Activated CD8-positive, alpha-beta memory T cell treated with anti-CD3 and anti-CD28 coated beads, Interleukin-2, amount 50 U/mL, for 48 hours (primary cell): ENCODE measurements around the gene PDE4D.
"Not testable (repeated sequence)": the region's sequence is repeated elsewhere in the genome, so short reads cannot be mapped to it uniquely, and the experiment has no call there.

Source experiments
- DNase-seq: peaks from one replicate; pipeline ENCODE4 v3.0.0-alpha.2; 2020

The PDE4D gene

GRCh38 chr5:59693492-59694309 is 199.8 kb downstream of the PDE4D start:
- no peak for DNase-seq

DNA sequence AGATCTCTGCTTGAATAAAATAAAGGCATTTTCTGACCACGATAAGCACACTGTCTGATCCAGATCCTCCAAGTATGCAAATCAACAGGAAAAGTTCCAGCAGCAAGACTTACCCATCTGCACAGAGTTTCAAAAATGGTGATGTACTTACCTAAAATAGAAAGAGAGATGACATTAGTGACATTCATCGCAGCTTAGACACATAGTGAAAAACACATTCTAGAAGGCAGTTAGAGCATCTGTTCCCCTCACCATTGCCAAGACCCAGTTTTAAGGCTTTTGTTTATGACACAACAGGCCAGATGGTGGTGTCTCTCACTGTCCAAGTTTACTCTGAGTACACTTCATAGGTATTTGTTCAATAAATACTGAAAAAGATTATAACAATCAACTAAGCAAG is 207.7 kb downstream of the PDE4D start:
- no peak for DNase-seq

DNA sequence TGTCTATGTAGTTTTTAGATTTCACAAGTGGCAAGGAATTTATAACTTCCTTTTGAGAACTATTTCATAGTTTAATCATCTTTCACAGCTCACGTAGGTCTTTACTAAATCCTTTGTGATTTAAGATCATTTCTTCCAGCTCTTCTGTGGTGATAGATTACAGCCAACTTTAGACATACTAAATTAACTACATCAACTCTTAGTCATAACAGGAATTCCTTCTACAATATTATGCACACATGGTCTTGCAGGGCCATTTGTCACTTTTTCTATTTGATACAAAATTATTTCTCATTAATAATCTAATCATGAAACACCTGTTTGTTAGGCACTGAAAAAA is 208.4 kb downstream of the PDE4D start:
- DNase-seq: no peak

- DNase-seq: no peak
Observed at GRCh38 chr5:59684388-59685190, 208.9 kb downstream of the PDE4D start.

GRCh38 chr5:59683311-59683710 is 210.2 kb downstream of the PDE4D start:
- DNase-seq: no peak

DNA sequence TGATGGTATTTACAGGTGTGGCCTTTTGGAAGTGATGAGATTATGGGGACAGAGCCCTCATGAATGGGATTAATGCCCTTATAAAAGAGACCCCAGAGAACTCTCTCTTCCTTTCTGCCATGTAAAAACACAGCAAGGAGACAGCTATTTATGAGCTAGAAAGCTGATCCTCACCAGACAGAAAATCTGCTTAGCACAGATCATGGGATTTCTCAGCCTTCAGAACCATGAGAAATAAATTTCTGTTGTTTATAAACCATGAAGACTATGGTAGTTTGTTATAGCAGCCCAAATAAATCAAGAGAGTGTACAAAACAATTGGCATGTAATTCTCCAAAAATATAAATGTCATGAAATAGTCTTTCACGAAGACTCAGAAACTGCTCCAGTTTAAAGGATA is 211.0 kb downstream of the PDE4D start:
- DNase-seq: no peak

DNA sequence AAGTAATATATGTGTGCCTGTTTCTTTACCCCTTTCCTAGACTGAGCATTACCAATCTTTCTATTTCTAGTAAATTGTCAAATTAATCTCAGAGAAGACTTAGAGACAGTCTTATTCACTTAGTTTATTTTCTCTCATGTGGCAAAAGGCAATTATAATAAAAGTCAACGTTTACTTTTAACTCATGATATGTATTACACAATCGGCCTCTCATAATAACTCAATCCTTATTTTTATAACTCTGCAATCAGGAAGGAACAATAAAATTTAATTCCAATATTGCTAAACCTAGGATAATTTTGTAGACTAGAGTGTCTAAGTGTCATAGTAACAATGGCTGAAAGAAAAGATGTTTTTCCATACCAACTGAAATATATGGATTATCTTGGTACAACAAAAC is 214.6 kb downstream of the PDE4D start:
- DNase-seq: no peak

- DNase-seq: no peak
Observed at GRCh38 chr5:59674763-59675162, 218.8 kb downstream of the PDE4D start.

DNA sequence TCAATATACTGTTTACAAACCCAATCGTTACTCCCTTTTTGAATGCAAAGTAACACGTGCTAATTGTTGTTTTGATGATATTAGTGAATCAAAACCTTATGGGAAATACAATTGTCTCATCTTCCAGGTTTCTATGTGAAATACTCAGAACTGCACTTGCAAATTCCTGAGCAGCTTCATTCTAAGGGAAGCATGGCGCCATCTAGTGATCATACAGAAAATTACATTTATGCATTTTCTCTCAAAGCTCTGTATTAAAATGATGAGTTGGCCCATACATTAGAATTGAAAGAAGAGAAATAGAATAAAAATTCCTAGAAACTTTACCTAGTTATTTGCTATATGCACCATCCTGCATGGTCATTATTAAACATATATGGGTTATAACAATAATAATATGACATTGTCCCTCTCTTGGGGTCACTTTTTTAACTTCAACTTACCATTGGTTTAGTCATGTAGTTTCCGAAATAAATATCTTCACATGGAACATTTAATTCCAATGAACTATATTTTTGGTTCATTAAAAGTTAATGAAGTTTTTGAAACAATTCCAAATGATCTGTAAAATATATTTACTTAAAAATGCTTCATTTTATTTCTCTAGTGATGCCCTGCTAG is 220.0 kb downstream of the PDE4D start:
- DNase-seq: no peak

DNA sequence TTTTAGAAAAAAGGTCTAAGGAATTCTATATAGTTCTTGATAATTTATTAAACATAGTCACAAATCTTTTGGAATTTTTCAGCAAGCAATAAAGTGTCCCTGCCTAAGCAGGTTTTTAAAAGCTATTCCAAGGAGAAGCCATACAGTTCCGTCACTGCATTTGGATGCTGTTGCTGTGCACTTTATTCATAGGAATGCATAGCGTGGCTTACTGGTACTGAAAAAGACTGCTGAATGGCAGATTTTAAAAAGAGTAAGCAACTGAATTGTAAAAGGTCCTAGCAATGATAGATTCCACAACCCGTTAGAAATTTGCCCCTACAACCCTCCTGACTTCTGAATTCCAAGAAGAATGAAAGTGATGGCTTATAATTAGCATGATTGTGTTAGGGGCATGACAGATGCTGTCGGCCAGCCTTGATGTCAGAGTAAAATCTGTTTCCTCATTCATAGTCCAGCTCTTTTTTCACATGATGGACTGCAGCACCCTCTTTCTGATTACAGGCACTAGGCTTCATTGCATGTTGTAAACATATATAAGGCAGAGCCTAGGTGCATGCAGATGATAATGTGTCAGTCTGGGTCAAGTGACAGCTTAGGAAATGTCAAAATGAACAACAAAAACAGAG is 227.0 kb downstream of the PDE4D start:
- no peak for DNase-seq

DNA sequence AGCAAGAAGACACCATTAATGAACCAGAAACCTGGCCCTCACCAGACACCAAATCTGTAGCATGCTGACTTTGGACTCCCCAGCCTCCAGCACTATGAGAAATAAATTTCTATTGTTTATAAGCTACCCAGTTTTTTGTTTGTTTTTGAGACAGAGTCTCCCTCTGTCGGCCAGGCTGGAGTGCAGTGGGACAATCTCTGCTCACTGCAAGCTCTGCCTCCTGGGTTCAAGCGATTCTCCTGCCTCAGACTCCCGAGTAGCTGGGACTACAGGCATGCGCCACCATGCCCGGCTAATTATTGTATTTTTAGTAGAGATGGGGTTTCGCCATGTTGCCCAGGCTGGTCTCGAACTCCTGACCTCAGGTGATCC is 227.7 kb downstream of the PDE4D start:
- DNase-seq: not testable (repeated sequence)

DNA sequence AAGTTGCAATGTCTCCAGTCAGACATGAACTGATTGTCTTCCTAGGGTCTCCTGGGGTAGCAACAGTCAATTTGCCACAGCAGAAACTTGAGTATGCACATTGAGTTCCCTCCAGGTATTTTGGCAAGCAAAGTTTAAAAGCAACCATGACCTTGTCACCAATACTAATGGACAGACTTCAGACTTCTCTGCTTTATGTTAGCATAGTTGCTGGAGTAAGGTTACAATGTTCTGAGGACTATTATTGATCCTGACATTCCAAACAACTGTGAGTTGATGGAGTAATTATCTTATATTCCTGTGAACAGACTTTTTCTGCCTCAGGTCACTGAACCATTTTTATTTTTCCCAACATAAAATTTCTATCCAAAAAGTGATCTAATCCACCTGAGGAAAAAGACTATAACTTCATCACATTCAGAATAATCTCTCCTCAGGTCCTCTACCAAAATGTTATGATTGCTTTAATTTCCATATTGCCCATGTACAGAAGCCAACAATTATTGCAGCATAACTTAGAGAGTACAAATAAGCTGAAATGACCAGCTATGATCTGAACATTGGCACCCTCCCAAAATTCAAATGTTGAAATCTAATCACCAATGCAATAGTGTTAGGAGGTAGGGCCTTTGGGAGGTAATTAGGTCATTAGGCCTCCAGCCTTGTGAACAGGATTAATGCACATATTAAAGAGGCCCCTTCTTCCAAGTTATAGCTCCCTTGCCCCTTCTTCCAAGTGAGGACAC is 228.3 kb downstream of the PDE4D start:
- DNase-seq: no peak

DNA sequence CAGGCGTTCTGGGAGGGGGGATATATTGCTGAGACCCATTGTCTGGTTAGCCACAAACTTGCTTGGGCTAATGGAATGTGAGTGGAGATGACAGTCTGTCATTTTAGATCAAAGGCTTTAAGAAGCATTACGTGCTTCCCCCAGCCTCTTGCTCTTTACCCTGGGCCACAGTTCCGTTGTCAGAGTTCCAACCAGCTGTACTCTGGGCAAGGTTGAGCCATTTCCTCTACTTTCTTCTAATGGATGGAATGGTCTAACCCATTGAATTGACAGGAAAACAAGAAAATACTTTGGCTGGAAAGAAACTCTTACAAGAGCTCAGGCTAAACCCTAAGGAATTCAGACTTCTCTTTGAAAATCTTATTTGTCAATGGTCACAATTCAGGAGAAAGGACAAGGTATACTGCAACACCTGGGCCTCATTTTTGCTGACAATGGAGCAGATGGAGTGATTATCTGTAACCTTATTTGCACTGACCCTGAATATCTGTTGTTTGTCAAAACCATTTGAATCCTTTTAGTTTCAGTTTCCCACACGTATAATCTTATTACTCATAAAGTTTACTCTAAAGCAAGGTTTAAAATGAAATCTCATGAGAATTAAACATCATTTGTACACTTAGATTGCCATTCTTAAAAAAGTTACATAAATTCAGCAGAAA is 231.4 kb downstream of the PDE4D start:
- DNase-seq: no peak

DNA sequence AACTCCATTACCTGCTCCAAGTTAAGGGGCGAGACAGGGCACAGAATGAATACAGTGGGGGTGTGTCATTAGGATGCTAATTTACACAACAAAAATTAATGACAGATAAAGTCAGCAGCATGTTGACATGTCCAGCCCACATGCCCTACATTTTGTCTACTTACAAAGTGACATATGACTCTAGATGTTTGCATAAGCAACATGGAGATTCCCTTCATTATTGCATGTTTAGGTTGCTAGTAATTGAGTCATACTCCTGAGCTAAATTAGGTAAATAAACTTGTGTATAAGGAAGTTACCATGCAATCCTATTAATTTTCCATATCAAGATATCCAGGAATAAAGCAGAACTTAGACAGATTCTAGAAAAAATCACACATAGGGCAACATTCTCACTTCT is 232.2 kb downstream of the PDE4D start:
- DNase-seq: no peak

DNA sequence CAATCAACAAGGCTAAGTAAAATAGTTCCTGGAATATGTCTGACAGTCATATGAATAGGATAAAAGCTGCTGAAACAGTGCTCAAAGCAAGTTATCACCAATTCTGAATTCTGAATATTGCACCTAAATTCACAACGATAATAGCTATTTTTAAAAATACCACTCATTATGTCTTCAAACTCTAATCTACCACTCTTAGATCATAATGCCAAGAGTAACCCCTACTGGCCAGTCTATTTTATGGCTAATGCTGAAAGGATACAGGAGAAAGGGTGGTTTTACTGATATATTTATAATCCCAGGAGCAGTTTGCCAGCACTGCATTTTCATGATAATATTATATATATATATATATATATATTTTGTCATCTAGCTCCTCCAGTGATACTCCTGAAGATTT is 232.8 kb downstream of the PDE4D start:
- no peak for DNase-seq

GRCh38 chr5:59656351-59657254 is 236.9 kb downstream of the PDE4D start:
- no peak for DNase-seq

DNA sequence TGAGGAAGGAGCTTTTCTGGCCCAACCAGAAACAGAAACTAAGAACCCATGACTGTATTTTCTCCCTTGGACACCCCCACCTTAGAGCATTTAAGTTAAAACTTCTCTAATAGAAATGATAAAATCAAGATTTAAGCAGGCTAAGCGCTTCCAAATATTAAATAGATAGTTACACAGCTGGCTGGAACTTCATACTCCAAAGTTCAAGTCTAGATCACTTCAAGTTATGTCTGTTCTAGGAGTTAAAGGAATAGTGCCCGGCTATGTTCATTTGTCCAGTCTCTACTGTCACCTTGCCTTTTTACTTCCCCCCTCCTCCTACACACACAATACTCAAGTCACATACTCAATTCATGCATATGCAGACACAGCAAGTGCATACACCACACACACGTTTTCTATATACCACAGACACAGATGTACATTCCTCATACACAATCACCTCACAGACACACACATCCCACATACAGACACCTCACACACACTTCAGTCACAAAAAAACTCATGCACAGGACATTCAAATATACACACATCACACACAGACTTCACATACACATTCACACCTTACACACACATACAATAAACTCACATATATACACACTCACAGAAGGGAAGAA is 237.7 kb downstream of the PDE4D start:
- DNase-seq: no peak

GRCh38 chr5:59654691-59655090 is 238.8 kb downstream of the PDE4D start:
- no peak for DNase-seq

GRCh38 chr5:59652449-59652848 is 241.1 kb downstream of the PDE4D start:
- no peak for DNase-seq
